PFSK-1 (cell line): Measurements from ENCODE around the gene TECR.

ENCODE experiments used
- FOXP2 ChIP-seq: optimal IDR thresholded peaks from 2 replicates; pipeline ENCODE3; 2011; ENCODE audit warnings: borderline replicate concordance, control low read depth, inconsistent platforms; ENCODE audit not compliant: insufficient read depth; ENCODE audit errors: extremely low read length, extremely low read depth
- POLR2AphosphoS5 ChIP-seq: IDR thresholded peaks from 2 replicates; pipeline ENCODE4 v1.6.1; 2012; ENCODE audit warnings: low read depth, mild to moderate bottlenecking, control low read depth, low read length, moderate library complexity
- REST ChIP-seq, 2 experiments: IDR thresholded peaks; 2 replicates each; pipeline versions ENCODE4 v1.6.1 to v1.8.0; 2011 to 2012; ENCODE audit warnings: low read depth in 2 of 2, low read length in 2 of 2, control low read depth in 1 of 2, inconsistent platforms in 1 of 2, mild to moderate bottlenecking in 1 of 2, moderate library complexity in 1 of 2; ENCODE audit not compliant: insufficient read depth in 1 of 2
- SIN3A ChIP-seq: IDR thresholded peaks from 2 replicates; pipeline ENCODE4 v1.6.1; 2012; ENCODE audit warnings: mild to moderate bottlenecking, low read length, moderate library complexity, borderline replicate concordance; ENCODE audit not compliant: insufficient read depth
- TAF1 ChIP-seq: IDR thresholded peaks from 2 replicates; pipeline ENCODE4 v1.6.1; 2012; ENCODE audit warnings: low read length, control low read depth, borderline replicate concordance; ENCODE audit not compliant: insufficient read depth

TECR gene

GRCh38 chr19:14487370-14488125 lies 41.8 kb upstream of the TECR start:
- TF ChIP-seq REST (IDR thresholded peaks at IDR 0.05; ENCODE audit: insufficient read depth in 1 of 2, low read depth in 2 of 2, low read length in 2 of 2), result no peak
- TF ChIP-seq TAF1, result no peak
- no peak for TF ChIP-seq FOXP2
- TF ChIP-seq POLR2AphosphoS5, result no peak
- TF ChIP-seq SIN3A, result no peak

GRCh38 chr19:14492756-14493337 lies 36.5 kb upstream of the TECR start:
- TF ChIP-seq TAF1, result no peak
- no peak for TF ChIP-seq POLR2AphosphoS5
- TF ChIP-seq SIN3A, result no peak
- no peak for TF ChIP-seq REST (IDR thresholded peaks at IDR 0.05; ENCODE audit: insufficient read depth in 1 of 2, low read depth in 2 of 2, low read length in 2 of 2)
- TF ChIP-seq FOXP2, result no peak

DNA sequence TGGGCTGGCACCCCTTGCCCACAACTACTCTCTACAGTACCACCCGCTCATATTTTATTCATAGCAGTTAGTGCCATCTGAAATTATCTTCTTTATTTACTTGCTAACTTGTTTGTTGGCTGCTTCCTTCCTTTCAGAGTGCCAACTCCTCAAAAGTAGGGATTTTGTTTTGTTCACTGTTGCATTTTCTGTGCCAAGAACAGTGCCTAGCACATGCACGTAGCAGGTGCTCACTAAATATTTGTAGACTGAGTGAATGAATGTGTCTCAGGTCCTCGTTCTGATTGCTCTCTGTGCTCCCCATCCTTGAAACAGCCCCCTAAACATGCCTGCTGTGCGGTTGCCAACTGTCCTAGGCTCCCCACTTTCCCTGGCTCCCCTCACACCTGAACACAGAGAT lies 35.0 kb upstream of the TECR start:
- TF ChIP-seq SIN3A, result no peak
- no peak for TF ChIP-seq FOXP2
- no peak for TF ChIP-seq REST (IDR thresholded peaks at IDR 0.05; ENCODE audit: insufficient read depth in 1 of 2, low read depth in 2 of 2, low read length in 2 of 2)
- no peak for TF ChIP-seq POLR2AphosphoS5
- TF ChIP-seq TAF1, result no peak

GRCh38 chr19:14494910-14495671 lies 34.3 kb upstream of the TECR start:
- 0 out of 2 replicates have a peak, but pooled peaks have one; percentile 1 for TF ChIP-seq SIN3A
- TF ChIP-seq TAF1, result no peak

GRCh38 chr19:14495672-14496028 lies 33.7 kb upstream of the TECR start:
- TF ChIP-seq SIN3A (peak; percentile 9; the same call in 1 of the 2 replicates), TAF1 (no peak)

DNA sequence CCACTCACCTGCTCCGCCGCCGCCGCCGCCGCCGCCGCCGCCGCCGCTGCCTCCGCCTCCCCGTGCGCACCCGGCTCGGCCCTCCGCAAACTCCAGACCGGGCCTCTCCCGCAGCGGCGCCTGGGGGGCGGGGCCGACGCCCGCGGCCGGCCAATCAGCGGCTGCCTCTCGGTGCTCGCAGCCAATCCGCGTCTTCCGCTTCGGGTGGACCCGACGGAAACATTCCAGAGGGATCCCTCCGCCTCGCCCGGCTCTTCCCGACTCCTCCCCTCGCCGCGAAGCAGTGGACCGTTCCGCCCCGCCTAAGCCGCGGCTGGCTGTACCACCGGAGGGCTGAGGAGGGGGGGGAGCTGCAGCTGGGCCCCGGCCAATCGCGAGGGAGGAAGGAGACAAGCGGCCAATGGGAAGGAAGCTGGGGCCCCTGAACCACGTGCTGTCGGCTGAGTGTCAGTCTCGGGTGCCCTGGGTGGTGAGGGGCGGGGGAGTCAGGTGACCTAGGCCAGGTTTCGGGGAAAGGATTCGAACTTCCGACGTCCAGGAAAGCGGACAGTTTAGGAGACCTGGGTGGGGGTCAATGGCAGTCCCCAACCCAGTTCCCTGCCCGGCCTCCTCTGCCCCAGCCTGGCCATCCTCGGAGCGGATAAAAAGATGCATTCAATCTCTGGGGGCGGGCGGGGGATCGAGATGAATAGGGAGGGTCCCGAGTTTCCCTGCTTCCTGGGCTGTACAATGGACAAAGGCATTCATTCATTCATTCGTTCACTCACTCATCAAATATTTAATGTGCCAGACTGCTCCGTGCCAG lies 33.2 kb upstream of the TECR start, which contains the start of gene GIPC1:
GIPC1 (minus strand) TSS at position 99 of the 805 bp plus-strand sequence. CDS start 13,151 bp downstream, outside the sequence.
- 0 out of 4 replicates have a peak, but pooled peaks of 1 of the 2 experiments have one; percentile 6 for TF ChIP-seq REST (IDR thresholded peaks at IDR 0.05; ENCODE audit: insufficient read depth in 1 of 2, low read depth in 2 of 2, low read length in 2 of 2)
- no peak for TF ChIP-seq TAF1
- no peak for TF ChIP-seq POLR2AphosphoS5
- 0 out of 2 replicates have a peak, but pooled peaks have one; percentile 22 for TF ChIP-seq SIN3A
- TF ChIP-seq FOXP2, result peak; percentile 75
